ENCODE measurements around the gene KPNA6.
"Not testable (repeated sequence)": the region's sequence is repeated elsewhere in the genome, so short reads cannot be mapped to it uniquely, and the experiment has no call there.

KPNA6 gene

DNA sequence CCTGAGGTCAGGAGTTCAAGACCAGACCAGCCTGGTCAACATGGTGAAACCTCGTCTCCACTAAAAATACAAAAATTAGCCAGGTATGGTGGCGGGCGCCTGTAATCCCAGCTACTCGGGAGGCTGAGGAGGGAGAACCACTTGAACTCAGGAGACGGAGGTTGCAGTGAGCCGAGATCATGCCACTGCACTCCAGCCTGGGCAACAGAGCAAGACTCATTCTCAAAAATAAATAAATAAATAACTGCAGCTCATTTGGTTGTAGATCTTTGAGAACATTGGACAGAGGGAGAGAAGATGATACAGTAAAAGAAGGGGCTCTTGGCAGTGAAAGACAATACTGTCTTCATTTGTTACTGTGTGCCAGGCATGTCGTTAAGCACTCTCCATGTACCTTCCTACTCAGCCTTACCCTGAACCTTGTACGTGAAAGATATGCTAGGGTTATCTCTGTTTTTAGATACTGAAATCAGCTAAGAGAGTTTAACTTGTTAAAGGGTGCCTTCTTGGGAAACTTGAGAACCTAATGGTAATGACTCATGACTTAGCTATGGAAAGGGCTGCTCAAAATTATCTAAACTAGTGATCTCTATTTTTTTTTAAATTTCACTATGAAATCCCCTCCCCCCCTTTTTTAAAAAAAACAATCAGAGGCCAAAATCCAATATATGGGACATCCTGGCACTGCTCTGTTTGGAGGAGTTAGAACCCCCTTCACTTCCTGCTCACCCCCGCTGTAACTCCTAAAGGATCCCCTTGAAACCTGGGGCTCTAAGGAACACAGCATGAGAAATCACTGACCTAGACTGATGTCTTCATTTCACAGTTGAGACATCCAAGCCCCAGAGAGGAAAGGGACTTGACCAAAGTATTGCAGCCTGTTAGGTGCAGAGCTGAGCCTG is 6.8 kb upstream of the KPNA6 start:
- no peak for DNase-seq

DNA sequence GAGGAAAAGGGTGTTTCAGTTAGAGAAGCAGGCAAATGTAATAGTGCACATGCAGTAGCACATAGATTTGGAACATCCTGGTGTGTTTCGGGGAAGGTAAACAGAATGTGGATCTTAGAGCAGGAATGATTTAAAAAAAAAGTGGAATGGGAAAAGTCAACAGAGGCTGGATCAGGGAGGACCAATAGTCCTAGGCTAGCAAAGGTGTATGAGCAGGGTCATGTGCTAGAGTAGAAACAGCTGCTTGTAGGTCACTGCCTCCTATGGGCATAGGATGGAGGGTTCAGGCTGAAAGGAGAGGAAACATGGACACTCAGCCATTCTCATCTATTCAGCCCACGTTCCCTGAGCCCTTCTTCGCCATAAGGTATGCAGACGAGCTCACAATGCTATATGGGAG is 3.7 kb upstream of the KPNA6 start:
- DNase-seq, result no peak

DNA sequence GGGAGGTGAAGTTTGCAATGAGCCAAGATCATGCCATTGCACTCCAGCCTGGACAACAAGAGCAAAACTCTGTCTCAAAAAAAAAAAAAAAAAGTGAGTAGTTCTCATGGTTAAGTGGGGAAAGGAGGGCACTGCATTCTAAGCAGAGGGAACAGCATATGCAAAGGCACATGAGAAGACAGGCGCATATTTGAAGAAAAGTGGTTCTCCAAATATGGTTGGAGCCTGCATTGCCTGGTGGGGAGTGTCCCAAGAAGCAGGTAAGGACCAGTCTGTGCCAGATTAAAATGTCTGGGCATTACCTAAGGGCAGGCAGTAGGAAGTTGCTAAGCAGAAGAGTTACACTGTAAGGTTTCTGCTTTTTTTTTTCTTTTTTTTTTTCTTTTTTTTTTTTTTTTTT is 2.5 kb upstream of the KPNA6 start:
- no peak for DNase-seq

DNA sequence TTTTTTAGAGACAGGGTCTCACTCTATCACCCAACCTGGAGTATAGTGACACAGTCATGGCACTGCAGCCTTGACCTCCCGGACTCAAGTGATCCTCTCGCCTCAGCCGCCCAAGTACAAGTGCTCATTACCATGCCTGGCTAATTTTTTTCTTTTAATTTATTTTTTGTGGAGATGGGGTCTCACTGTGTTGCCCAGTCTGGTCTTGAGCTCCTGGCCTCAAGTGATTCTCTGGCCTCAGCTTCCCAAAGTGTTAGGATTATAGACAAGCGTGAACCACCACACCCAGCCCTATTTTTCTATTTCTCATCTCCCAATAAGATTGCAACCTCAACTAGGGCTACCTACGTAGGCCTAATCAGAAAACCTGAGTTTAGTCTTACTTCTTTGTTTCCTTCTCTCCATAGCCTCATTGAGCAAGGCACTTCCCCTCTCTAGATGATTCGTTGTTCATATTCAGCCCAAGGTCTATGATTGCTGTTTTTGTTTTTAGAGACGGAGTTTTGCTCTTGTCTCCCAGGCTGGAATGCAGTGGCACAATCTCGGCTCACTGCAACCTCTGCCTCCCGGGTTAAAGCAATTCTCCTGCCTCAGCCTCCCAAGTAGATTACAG is 1.1 kb upstream of the KPNA6 start:
- DNase-seq, result no peak

DNA sequence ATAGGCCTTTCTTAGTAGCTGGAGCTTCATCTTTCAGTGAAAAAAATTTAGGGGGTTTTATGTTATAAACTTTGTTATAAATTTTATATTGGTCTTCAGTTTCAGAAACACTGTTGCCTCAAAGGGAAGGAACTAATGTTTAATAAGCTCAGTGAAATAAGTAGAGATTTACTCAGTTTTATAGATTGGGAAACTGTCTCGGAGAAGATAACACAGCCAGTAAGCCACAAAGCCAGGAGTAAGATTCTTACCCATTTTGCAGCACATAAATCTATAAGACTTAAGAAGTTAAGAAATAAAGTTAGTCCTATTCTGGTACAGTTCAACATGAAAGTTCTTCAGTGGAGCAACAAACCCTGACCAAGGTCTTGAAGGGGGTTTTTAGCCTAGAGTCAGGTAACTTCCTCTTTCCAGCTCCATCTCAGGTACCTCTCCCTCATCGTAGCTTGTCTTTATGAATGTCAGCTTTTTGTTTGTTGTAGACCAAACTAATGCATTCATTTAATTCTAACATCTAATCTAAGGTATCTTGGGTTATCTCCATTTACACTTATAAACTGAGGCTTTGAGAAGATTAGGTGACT is 3.3 kb downstream of the KPNA6 start:
- no peak for DNase-seq

DNA sequence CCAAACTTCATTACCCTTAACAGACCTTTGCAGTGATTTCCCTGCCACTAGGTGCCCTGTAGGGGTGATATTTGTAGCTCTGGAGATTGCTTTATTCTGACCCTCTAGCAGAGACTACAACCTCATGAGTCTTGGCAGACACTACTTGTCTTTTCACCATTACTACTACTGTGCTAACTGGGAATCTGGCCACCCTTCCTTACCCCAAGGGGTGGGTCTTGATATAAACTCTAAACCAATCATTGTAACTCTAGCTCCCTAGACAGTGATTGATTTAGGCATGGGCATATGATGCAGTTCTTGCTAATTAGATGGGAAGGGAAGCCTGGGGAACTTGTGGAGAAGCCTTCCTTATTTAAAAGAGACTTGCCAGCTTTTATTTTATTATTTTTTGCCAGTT is 3.9 kb downstream of the KPNA6 start:
- no peak for DNase-seq

DNA sequence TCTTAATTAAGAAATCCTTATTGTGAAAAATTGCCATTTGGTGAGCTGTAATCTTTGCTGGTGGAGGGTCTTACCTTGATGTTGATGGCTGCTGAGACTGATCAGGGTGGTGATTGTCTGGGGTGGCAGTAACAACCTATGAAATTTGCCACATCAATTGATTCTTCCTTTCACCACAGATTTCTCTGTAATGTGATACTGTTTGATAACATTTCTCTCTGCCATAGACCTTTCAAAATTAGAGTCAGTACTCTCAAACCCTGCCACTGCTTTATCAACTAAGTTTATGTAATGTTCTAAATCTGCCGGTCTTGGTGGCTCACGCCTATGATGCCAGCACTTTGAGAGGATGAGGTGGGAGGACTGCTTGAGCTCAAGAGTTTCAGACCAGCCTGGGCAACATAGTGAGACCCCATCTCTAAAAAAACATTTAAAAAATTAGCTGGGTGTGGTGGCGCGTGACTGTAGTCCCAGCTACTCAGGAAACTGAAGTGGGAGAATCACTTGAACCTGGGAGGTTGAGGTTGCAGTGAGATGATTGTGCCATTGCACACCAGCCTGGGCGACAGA is 5.0 kb downstream of the KPNA6 start:
- peak; percentile 39 to 61 for DNase-seq

DNA sequence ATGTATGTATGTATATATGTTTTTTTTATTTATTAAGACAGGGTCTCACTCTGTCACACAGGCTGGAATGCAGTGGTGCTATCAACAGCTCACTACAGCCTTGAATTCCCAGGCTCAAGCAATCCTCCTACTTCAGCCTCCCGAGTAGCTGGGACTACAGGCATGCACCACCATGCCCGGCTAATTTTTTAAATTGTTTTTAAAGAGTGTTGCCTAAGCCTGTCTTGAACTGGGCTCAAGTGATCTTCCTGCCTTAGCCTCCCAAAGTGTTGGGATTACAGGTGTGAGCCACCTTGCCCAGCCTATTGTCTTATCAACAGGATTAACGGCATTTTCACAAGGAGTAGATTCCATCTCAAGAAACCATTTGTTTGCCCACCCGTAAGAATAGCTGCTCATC is 5.6 kb downstream of the KPNA6 start:
- DNase-seq, result not testable (repeated sequence)

DNA sequence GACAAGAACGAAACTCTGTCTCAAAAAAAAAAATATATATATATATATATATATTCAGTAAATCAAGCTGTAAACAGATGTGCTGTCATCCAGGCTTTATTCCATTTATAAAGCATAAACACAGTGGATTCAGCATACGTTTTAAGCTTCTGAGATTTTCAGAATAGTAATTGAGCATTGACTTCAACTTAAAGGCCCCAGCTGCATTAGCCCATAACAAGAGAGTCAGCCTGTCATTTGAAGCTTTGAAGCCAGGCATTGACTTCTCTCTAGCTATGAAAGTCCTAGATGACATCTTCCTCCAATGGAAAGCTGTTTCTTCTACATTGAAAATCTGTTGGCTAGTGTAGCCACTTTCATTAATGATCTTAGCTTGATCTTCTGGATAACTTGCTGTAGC is 6.6 kb downstream of the KPNA6 start:
- DNase-seq, result no peak

DNA sequence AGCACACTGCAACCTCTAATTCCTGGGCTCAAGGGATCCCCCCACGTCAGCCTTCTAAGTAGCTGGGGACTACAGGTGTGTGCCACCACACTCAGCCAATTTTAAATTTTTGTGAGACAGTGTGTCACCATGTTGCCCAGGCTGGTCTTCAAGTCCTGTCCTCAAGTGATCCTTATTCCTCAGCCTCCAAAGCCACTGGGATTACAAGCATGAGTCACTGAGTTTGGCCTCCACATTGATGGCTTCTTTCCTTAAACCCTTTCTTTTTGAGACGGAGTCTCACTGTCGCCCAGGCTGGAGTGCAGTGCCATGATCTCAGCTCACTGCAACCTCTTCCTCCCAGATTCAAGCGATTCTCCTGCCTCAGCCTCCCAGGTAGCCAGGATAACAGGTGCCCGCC is 7.6 kb downstream of the KPNA6 start:
- no peak for DNase-seq

DNA sequence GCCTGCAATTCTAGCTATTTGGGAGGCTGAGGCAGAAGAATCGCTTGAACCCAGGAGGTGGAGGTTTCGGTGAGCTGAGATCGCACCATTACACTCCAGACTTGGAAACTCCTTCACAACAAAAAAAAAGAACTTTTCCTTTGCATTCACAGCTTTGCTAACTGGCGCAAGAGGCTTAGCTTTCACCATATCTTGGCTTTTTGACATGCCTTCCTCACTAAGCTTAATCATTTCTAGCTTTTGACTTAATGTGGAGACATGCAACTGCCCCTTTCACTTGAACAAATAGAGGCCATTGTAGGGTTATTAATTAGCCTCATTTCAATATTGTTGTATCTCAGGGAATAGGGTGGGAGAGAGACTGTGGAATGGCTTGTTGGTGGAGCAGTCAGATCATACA is 8.7 kb downstream of the KPNA6 start:
- DNase-seq, result no peak

DNA sequence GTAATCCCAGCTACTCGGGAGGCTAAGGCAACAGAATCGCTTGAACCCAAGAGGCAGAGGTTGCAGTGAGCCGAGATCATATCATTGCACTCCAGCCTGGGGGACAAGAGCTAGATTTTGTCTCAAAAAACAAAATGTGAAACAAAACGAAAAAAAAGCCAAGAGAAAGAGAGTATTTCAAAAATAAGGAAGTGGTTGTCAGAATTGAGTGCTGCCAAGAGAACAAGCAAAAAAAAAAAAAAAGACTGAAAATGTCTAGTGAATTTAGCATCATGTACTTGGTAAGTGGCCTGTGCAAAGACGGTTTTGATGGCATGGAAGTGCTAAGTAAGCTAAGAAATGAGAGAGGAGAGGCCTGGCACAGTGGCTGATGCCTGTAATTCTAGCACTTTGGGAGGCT is 14.3 kb downstream of the KPNA6 start:
- DNase-seq, result no peak

DNA sequence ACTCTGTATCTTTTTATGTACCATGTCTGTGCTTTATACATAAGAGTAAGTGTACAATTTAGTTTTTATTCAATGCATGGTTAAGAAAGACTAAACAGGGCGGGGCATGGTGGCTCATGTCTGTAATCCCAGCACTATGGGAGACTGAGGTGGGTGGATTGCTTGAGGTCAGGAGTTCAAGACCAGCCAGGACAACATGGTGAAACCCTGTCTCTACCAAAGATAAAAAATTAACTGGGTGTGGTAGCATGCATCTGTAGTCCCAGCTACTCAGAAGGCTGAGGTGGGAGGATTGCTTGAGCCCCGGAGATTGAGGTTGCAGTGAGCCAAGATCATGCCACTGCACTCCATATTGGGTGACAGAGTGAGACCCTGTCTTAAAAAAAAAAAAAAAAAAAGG is 15.5 kb downstream of the KPNA6 start:
- DNase-seq, result not testable (repeated sequence)

DNA sequence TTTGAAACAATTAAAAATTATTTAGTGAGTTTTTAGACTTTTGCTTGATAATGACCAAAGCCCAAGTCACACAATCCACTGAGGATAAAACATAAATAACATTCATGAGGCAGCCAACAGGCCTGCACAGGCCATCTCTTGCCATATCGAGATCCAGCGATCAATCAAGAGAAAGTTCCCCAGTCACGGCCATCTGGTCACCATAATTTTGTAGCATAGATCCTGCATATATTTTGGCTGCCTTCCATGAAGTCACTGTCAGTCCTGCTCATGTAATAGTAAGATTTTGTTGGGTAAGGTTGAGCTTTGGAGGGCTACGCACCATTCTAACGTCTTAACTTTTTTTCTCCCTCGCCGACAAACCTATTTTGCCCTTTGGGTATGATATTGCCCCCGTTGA is 17.5 kb downstream of the KPNA6 start:
- no peak for DNase-seq

DNA sequence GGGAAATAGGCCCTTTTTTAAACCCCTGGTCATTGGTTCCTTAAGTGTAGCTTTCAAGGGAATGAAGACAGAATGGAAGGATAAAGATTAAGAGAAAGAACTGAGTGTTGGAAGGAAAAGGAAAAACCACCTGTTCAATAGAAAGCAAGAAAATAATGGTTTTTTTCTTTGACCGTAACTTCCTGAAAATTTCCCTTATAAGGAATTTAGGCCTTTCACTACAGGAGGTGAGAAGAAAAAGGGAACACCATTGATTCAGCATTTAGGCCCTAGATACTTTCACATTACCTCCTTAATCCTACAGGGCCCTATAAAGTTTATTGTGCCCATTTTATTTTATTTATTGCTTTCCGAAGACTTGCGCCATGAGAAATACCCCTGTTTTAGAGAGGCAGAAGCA is 18.9 kb downstream of the KPNA6 start:
- DNase-seq, result no peak

DNA sequence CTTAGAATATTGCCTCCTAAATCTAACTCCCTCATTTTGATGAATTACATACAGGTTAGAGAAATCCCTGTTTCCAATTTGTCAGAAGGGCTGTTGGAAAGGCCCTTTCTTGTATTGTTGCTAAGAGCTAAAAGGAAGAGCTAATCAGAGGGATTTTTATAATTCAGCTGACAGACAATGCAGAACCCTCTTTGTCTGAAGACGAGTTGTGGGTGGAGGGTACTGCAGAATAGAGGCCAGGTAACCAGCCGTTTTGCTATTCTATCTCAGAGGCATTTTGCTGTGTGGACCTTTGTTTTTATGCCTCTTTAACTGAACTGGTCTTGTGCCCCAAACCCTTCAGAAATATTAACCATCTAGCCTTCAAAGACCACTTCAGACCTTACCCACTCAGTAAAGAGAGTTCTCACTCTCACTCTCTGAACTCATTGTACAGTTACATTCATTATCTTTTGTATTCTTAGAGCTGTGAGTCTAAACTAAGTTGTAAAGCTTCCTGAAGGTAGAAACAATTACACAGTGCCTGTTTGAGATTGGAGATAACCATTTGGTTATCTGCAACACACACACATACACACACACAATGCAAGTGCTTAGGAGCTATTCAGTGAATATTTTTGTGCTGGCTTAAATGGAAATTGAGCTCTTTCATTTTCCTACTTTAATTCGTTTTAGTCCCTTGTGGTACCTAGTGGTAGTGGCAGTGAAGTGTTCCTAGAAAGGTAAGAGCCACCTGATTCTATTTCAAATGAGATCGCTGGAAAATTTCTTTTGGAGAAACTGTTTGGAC is 19.7 kb downstream of the KPNA6 start:
- DNase-seq, result no peak

DNA sequence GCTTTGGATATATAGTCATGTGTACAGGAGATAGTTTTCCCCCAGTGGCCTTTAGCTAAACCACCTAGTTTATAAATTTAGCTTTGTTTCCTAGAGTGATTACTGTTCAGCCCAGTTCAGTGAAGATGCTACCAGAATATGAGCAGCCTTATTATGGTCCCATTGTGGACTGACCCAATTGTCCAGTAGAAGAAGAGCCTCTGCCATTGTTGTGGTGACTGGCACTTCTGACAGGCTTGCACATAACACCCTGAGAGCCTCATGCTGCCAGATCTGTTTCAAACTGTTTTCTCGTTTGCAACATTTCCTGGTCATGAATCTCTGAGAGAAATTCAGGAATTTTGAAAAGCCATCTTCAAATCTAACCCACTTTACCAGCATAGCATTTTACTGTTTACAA is 20.6 kb downstream of the KPNA6 start:
- no peak for DNase-seq

DNA sequence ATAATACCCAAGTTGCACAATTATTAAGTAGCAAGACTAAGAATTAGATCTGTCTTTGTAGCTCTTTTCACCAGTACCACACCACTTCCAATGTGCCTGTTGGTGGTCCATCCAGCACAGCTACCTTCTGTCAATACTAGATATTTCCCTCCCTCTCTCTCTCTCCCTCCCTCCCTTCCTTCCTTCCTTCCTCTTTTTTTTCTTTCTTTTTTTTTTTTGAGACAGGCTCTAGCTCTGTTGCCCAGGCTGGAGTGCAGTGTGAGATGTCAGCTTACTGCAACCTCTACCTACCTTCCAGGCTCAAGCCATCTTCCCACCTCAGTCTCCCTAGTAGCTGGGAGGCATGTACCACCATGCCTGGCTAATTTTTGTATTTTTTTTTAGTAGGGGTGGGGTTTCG is 21.1 kb downstream of the KPNA6 start:
- DNase-seq, result no peak

DNA sequence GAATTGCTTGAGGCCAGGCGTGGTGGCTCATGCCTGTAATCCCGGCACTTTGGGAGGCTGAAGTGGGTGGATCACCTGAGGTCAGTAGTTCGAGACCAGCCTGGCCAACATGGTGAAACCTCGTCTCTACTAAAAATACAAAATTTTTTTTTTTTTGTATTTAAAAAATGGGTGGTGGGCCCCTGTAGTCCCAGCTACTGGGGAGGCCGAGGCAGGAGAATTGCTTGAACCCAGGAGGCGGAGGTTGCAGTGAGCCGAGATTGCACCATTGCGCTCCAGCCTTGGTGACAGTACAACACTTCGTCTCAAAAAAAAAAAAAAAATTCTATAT is 26.1 kb downstream of the KPNA6 start:
- DNase-seq, result not testable (repeated sequence)

DNA sequence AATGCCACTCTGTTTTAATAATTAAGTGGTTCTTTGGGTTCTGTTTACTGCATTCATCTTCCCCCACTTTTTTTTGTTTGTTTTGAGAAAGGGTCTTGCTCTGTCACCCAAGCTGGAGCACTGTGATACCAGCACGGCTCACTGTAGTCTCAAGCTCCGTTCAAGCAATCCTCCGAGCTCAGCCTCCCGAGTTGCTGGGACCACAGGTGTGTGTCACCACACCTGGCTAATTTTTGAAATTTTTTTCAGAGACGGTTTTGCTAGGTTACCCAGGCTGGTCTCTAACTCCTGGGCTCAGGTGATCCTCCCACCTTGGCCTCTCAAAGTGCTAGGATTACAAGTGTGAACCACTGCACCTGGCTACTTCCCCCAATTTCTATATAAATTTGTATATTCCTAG is 29.3 kb downstream of the KPNA6 start:
- DNase-seq, result no peak

DNA sequence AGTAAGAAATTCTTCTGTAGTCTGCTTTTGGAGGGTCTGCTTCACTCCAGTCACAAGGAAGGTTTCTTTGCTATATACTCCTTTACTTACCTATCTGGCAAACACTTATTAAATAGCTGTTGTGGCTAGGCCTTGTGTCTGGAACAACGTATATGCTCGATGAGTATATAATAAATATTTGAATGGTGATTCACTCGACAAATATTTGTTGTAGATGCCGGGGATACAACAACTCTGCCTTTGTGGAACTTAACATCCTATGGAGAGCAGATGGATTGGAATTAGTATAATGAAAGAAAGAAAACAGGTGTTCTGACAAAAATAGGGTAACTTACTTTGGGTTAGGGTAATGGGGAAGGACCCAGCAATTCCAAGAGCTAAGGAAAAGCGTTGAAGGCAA is 31.1 kb downstream of the KPNA6 start:
- DNase-seq, result no peak

DNA sequence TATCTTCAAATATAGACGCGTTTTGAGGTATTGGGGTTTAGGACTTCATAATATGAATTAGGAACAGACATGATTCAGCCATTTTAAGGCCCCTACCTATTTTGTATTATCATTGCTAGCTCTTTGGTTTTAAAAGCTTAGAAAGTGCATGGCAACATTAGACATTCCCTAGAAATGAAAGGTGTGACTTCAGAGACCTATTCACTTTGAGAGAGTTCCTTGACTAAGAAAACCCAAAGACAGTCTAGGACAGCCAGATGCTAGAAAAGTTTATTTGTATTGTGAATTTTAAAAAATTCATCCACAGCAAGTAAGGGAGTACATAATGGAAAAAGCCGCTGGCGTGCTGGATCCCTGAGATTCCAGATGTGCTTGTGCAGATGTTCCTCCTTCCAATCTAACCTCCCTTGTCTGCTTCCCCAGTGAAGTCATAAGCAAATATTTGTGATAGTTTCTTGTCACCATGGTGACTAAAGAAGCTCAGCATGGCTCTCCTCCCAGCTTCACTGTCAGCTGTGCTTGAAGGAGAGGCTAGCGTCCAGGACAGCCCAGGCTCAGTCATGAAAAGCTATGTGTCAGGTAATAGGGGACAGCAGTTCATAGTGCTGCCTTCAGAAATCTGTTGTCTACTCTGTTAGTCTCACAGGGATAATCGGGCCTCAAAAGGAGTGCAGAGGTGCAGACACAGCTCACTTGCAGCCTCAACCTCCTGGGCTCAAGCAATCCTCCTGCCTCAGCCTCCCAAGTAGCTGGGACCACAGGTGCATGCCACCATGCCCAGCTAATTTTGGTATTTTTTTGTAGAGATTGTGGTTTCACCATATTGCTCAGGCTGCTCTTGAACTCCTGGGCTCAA is 34.8 kb downstream of the KPNA6 start:
- no peak for DNase-seq

Data from CD4-positive, alpha-beta T cell treated with Interleukin-4 for 1 hour (primary cell).